A549 (cell line): ENCODE measurements around the gene SORL1.

Experiments used
- EP300 ChIP-seq, 2 experiments: fragments of >200 bp; sonication (Bioruptor Twin); formaldehyde crosslinking; IDR thresholded peaks; 2 replicates in 1 of 2; 3 replicates in 1 of 2; pipeline ENCODE4 v1.6.1; 2016 to 2017
- FOSB ChIP-seq: fragments of 250-450 bp; sonication (Bioruptor Pico); IDR thresholded peaks from 2 replicates; pipeline ENCODE4 v1.5.0; 2020; ENCODE audit warnings: mild to moderate bottlenecking, moderate library complexity
- MAX ChIP-seq: IDR thresholded peaks from 2 replicates; pipeline ENCODE4 v1.6.1; 2012
- NFE2L2 ChIP-seq: fragments of 150-350 bp; conservative IDR thresholded peaks from 2 replicates; pipeline ENCODE4 v1.6.1; 2014; ENCODE audit warnings: low read length
- POLR2A ChIP-seq: IDR thresholded peaks from 2 replicates; pipeline ENCODE4 v1.6.1; 2012; ENCODE audit warnings: mild to moderate bottlenecking, low read length
- SMC3 ChIP-seq: fragments of >200 bp; sonication (Bioruptor Twin); formaldehyde crosslinking; IDR thresholded peaks from 3 replicates; pipeline ENCODE4 v1.6.1; 2018; ENCODE audit warnings: inconsistent platforms
- ZNF302 ChIP-seq: fragments of 250-450 bp; sonication (Bioruptor Pico); IDR thresholded peaks from 2 replicates; pipeline ENCODE4 v1.9.0; 2021; ENCODE audit warnings: inconsistent platforms, mild to moderate bottlenecking, moderate library complexity
- TF ChIP-seq, protein P1 (sequence below): fragments of >200 bp; sonication (Bioruptor Twin); formaldehyde crosslinking; IDR thresholded peaks from 3 replicates; pipeline ENCODE4 v1.5.1; 2016

DNA sequence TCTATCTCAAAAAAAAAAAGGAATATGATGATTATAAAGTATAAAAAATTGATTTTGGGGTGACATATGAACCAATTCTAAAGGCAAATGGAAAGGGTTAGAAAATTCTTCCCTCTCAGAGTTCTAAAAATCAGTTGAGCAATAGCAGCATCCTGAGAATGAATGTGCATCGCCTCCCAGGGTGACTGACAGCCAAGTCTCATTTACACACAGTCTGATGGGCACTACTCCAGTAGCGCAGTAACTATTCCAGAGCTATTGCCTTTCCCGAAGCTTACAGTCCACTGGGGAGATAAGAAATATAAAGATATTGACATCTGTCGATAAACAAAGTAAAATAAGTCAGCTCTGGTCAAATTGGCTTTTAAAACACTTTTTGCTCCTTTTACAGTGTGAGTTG lies 32.3 kb upstream of the SORL1 start:
- TF ChIP-seq EP300 (IDR thresholded peaks at IDR 0.05) (no peak), FOSB (CRISPR knock-in tag) (no peak), POLR2A (no peak), NFE2L2 (no peak), SMC3 (no peak), MAX (no peak), ZNF302 (CRISPR knock-in tag) (no peak)
- TF ChIP-seq, protein P1, sequence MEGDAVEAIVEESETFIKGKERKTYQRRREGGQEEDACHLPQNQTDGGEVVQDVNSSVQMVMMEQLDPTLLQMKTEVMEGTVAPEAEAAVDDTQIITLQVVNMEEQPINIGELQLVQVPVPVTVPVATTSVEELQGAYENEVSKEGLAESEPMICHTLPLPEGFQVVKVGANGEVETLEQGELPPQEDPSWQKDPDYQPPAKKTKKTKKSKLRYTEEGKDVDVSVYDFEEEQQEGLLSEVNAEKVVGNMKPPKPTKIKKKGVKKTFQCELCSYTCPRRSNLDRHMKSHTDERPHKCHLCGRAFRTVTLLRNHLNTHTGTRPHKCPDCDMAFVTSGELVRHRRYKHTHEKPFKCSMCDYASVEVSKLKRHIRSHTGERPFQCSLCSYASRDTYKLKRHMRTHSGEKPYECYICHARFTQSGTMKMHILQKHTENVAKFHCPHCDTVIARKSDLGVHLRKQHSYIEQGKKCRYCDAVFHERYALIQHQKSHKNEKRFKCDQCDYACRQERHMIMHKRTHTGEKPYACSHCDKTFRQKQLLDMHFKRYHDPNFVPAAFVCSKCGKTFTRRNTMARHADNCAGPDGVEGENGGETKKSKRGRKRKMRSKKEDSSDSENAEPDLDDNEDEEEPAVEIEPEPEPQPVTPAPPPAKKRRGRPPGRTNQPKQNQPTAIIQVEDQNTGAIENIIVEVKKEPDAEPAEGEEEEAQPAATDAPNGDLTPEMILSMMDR, result no peak
